ENCODE data around the gene GGA3.
"Not testable (repeated sequence)": the region's sequence is repeated elsewhere in the genome, so short reads cannot be mapped to it uniquely, and the experiment has no call there.

Gene GGA3

DNA sequence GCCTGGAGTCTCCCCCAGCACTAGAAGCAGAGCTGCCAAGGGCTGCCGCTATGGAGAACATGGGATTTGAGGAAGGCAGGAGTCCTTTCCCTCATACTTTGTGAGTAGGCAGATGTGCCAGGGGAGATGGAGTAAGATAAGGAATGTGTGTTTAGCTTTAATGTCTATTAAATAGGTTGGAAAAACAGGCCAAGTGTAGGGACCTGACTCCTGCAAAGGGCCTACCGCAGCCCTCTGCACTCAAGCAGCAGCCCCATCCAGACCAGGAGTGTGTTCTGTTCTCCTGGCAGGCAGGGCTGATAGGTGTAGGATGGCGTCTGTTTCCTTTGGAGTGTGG is 11.4 kb upstream of the GGA3 start:
- DNase-seq (ENCODE audit: low read depth in 2 of 2, low spot score in 1 of 2) = no peak

DNA sequence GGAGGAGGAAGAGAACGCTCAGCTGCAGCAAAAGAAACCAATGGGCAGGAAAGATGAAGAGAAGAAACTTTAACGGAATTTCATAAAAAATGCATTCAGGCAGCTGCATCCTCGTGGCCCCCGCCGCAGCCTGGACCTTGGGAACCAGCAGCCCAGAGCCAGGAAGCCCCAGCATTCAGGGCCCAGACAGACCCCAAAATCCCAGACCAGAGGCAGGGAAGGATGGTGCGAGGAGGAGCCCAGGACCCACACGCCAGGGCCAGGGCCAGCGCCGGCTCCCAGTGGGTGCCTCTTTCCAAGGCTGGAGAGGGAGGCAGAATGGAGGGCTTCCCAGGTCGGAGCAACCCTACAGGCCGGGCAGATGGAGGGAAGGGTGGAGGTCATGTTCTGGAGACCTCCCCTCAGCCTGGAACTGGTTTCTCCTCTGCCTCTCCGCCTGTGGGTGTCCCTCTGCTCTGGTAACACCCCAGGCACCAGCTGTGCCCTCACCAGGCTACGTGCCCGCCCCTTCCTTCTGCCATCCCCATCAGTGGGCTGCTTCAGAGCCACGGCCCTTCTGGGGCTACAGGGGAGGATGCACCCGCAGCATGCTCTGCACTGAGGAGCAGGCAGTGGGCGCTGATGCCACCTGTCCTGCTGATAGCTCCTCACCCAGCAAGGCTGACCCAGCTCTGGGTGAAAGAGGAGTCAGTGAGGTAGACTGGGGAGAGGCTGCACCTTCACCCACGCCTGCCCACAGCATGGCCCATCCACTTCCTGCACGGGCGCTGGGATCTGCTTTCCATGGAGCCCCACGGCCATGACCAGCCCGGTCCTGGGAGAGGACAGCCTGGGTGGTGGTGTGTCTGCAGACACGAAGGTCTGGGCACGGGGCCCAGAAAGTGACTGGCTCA is 10.8 kb upstream of the GGA3 start:
- no peak for DNase-seq (ENCODE audit: low read depth in 2 of 2, low spot score in 1 of 2)

DNA sequence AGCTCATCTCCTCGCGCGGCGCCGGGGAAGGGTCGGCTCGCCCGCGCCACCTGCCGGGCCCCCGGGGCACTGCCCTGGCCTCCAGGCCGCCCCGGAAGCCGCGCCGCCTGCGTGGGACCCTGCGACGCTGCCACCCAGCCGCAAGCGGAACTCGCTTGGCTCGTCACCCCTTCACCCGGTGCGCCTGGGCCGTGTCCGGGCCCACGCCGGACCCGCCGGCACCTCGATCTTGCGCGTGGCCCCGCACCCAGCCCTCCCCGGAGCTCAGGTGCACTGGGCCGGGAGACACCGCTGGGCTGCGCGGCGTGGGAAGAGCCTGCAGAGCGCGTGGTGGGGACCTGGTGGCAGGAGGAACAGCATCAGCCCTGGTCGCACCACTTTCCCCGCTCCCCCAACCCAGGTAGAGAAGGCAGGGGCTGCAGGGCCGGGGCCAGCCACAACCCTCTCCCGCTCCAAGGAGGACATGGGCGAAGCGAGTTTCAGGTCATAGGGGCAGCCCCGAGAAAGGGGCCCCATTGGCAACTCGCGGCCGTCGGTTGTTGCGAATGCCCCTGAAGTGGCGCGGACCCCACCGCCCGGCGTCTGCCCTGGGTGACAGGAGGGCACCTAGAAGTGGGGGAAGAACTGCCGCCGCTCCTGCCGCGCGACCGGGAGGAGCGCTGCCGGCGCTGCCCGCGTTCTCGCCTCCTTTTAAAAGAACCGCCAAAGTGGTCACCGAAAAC is 10.0 kb upstream of the GGA3 start:
- DNase-seq (ENCODE audit: low read depth in 2 of 2, low spot score in 1 of 2) = peak; percentile 58 to 76

DNA sequence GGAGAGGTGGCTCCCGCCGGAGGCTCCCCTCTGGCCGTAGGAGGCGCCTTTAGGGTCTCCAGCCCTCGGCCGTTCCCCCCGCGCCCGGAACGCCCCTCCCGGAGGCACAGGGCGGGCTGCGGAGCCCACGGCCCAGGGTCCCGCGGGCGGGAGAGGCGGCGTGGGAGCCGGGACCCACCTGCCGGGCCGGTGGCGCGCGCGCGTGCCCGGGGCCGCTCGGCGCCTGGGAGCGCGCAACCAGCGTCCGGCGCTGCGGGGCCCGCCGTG is 9.5 kb upstream of the GGA3 start, which contains the start of gene MIF4GD:
Gene MIF4GD (minus strand): TSS at position 266 of the 267 bp plus-strand sequence. CDS start 1,036 bp downstream, outside the sequence.
- DNase-seq (ENCODE audit: low read depth in 2 of 2, low spot score in 1 of 2) = no peak

DNA sequence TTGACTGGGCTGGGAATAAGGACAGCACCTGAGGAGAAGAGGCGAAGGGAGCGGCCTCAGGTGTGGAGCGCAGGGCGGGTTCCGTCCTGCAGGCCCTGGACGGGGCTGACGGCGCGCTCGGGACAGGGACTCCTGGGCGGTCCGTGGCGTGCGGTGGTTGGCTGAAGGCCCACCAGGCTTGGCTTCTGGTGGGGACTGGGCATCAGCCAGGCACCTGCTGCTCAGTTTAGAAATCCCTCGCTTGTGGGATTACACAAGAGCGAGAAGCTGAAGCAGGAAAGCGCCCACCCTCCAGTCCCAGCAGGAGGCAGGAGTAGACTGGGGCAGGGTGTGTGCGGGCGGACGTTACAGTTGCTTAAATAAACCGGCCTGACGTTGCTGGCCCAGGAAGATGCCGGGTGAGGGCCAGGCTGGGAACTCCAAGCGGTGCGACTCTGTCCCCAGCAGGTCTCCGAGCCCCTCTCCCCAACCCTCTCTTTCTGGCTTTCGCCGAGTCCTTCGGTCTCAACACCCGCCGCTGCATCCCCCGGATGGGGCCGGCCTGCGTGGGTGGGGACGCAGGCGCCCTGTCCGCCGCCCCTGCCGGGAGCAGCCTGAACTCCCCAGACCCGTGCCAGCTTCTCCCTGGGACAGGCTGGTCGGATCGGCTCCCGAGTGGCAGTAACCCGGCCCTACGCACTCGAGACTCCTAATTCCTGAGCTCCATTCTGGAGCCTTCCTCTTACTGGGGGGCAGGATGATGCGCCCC is 9.0 kb upstream of the GGA3 start:
- peak in 1 of 2 donors; percentile 24 for DNase-seq (ENCODE audit: low read depth in 2 of 2, low spot score in 1 of 2)

DNA sequence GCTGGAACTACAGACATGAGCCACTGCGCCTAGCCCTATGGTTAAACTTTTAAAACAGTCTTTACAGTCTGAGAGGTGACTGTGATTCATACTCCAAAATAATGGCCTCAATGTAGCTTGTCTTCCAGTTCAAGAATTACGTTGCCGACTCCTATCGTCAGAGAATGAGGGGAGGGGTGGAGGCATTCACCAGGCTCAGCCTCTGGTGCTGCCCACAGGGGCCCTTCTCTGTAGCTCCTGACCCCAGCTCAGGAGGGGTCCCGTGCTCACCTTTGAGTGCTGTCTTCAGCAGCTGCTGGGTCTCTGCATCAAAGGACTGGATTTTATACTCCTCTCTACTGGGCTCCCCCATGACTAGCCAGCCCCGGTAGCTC is 8.4 kb upstream of the GGA3 start:
- no peak for DNase-seq (ENCODE audit: low read depth in 2 of 2, low spot score in 1 of 2)

DNA sequence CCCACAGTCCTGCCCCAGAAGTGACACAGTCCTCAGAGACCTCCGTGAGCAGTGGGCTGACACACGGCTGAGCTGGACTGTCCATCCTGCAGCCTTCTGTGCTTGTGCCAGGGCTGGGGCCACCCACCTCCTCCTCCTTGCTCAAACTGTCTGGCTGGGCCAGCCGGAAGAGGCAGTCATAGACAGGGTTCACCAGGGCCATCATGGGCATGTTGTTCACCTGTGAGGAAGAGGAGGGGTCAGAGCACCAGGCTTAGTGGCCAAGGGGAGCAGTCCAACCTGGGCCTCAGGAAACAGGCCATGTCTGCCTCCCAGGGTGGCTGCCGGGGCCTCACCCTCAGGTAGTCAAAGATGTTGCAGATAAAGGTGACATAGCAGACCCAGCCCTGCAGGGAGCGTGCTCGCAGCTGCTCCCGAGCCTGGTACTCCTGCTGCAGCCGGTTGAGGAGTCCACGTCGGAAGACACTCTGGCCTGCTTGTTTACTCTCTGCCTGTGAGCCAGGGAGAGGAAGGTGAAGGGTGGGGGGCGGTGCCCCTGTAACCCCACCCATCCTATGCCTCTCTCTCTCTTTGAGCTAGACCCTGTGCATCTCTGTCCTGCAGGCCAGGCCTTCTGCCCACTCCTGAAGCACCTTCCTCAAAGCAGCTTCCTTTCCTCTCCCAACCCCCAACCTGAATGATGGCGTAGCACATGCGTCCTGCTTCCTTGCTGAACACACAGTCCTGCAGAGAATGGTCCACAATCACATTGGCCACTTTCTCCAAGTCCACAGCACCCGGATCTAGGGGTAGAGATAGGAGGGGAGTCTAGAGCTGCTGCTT is 6.2 kb upstream of the GGA3 start:
- DNase-seq (ENCODE audit: low read depth in 2 of 2, low spot score in 1 of 2) = no peak

DNA sequence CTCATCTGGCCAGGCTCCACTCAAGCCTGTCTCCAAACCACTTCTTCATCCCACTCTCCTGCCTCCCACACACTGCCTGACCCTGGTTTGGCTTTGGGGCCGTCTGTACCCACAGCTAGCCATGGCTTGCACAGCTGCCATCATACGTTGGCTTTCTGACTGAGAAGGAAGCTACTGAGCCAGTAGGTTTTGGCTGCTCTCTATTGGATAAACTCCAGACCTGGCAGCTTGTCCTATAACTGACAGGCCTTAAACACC is 5.7 kb upstream of the GGA3 start:
- no peak for DNase-seq (ENCODE audit: low read depth in 2 of 2, low spot score in 1 of 2)

DNA sequence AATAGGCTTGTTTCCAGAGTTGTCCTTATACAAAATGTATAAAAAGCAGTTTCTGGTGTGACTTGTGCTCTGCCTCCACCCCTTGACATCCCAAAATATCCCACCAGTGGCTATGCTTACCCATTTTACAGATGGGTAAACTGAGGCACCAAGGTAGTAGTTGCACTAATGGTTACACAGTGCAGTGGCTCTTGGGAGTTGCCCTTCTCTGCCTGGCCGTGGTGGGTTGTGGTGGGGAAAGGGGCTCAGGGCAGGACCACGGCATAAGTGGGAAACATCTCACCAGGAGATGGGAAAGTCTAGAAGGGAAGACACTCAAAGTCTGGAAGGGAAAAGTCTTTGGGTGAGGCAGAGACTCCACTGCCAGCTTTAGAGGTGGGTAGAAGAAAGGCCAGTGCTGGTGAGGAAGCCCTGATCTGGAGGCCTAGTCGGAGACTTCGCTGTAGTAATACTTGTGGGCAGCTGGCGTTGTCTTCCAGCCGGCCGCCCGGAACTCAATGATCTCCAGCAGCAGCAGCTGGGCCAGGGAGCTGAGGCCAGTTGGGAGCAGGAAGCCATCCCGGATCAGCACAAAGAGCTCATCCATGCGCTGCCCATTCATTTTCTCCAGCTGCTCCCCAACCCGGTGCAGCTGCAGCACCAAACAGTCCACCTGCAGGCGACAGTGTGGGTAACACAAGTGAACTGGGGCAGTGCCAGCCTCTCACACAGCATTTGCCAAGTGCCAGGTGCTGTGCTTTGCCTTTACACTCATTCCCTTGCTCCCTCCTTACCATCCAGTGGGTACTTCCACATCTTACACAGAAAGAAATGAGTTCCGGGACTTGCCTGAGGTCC is 5.1 kb upstream of the GGA3 start:
- no peak for DNase-seq (ENCODE audit: low read depth in 2 of 2, low spot score in 1 of 2)

DNA sequence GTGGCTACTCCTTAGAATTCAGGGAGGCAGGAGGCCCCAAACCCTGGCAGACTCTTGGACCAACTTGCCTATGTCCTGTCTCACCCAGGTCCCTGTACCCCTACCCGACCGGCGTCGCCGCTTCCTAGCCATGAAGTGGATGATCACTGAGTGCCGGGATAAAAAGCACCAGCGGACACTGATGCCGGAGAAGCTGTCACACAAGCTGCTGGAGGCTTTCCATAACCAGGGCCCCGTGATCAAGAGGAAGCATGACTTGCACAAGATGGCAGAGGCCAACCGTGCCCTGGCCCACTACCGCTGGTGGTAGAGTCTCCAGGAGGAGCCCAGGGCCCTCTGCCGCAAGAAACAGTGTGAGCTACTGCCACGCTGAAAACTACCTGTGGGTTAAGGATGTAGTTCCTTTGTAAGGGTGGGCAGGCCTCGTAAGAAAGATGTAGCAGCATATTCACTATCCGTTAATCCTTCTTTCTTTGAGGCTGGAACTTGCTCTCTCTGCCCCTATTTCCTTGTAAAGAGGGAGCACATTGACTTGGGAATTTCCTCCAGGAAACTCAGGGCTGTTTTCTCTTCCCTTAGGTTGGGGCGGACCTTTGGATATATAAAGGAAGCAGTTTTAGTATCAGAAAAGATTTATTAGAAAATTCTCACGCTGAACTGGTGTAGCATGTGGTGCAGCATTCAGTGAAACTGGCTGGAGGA is 4.4 kb upstream of the GGA3 start:
- no peak for DNase-seq (ENCODE audit: low read depth in 2 of 2, low spot score in 1 of 2)

DNA sequence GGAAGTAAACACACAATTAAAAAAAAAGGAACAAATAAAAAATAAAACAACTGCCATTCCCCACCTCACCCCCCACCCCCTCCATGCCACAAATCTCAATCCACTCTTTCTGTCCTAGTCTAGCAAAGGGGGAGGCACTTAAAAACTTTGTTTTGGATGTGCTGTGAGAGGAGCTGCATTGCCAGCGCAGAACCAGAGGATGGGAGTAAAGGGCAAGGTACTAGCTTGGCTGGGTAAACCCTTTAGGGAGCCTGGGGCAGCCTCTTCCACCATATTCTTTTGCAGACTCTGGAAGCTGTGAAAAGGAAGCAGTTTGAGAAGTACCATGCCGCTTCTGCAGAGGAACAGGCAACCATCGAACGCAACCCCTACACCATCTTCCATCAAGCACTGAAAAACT is 1.6 kb upstream of the GGA3 start:
- no peak for DNase-seq (ENCODE audit: low read depth in 2 of 2, low spot score in 1 of 2)

DNA sequence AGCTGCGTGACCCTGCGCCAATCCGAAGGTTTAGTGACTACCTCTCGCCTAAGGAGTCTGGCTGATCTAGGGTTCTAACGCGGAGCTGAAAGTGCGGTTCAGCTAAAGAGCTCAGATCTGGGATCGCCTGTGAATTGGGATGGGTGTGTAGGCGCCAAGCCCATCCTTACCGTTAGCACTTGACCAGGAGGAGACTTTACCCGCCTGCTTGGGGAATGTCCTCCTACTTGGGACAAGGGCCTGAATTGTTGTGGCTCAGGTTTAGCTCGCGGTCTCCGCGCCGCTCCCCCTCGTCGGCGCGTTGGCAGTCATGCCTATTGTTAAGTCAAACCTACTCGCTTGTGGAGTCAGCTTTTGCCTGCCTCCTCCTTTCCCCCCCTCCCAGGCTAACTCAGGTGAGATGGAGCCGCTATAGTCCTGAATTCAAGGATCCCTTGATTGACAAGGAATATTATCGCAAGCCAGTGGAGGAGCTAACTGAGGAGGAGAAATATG is 753 bp upstream of the GGA3 start:
- DNase-seq (ENCODE audit: low read depth in 2 of 2, low spot score in 1 of 2) = no peak

DNA sequence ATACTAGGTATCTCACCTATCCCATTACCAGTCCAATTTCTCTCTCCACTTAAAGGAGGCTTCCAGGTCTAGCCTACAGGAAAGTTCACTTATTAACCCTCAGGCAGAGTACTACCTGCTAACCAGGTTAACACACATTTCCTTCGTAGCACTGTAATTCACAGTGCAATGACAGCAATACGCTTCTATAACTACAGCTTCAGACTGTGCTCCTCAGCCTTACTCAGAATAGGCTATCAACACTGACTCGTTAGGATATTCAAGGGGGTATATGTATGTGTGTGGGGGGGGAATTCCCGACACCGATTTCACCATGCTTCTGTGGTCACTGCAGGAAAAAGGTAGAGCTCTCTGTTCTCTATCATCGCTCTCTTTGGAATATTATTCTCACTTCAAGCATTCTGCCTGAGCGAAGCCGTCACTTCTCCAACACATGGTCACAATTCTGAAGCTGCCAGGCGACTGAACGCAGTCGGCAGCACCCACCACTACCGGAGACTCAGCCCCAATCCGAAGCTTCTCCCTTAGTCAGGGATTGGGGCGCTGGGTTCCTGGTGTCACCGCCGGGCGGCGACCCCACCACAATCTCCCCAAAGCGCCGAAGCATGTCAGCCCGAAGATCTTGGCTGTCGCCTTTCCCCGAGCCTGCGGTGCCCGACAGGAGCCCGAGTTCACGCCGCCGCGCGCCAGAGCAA is 618 bp downstream of the GGA3 start:
- DNase-seq (ENCODE audit: low read depth in 2 of 2, low spot score in 1 of 2) = peak; percentile 21 to 24

DNA sequence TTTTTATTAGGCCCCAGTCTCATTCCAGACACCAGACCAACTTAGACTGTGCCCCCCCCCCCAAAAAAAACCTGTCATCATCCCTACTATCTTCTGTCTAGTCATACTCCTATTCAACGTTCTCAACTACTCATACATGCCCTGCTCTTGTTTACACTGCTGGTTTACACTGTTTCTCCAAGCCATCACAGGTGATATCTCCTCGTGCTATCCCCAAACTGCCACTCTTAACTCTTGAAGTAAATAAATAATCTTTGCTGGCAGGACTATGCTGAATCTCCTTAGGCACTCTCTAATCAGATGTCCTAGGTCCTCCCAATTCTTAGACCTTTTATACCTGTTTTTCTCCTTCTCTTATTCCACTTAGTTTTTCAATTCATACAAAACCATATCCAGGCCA is 4.2 kb downstream of the GGA3 start:
- not testable (repeated sequence) for DNase-seq (ENCODE audit: low read depth in 2 of 2, low spot score in 1 of 2)

DNA sequence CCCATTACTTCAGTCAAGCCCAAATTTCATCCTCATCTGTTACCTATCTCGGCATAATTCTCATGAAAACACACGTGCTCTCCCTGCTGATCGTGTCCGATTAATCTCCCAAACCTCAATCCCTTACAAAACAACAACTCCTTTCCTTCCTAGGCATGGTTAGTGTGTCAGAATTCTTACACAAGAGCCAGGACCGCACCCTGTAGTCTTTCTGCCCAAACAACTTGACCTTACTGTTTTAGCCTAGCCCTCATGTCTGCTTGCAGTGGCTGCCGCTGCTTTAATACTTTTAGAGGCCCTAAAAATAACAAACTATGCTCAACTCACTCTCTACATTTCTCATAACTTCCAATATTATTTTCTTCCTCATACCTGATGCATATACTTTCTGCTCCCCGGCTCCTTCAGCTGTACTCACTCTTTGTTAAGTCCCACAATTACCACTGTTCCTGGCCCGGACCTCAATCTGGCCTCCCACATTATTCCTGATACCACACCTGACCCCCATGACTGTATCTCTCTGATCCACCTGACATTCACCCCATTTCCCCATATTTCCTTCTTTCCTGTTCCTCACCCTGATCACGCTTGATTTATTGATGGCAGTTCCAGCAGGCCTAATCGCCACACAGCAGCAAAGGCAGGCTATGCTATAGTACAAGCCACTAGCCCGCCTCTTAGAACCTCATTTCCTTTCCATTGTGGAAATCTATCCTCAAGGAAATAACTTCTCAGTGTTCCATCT is 5.3 kb downstream of the GGA3 start:
- not testable (repeated sequence) for DNase-seq (ENCODE audit: low read depth in 2 of 2, low spot score in 1 of 2)

DNA sequence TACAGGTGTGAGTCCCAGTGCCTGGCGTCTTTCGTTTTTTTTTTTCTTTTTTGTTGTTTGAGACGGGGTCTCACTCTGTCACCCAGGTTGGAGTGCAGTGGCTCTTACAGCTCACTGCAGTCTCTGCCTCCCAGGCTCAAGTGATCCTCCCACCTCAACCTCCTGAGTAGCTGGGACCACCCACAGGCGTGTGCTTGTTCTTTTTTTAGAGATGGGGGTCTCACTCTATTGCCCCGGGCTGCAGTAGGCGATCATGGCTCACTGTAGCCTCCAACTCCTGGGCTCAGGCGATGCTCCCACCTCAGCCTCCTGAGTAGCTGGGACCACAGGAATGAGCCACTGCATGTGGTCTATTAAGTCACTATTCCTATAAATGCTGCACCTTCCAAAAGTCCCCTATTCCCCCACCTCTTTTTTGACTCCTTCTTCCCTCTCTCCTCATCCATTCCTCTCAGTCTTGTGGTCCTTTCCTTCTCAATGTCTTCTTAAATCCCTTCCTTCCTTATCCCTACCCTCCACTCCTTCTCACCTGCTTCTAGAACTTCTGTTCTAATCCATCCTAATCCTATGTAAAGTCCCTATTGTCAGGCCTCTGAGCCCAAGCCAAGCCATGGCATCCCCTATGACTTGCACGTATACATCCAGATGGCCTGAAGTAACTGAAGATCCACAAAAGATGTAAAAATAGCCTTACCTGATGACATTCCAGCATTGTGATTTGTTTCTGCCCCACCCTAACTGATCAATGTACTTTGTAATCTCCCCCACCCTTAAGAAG is 9.2 kb downstream of the GGA3 start:
- no peak for DNase-seq (ENCODE audit: low read depth in 2 of 2, low spot score in 1 of 2)

DNA sequence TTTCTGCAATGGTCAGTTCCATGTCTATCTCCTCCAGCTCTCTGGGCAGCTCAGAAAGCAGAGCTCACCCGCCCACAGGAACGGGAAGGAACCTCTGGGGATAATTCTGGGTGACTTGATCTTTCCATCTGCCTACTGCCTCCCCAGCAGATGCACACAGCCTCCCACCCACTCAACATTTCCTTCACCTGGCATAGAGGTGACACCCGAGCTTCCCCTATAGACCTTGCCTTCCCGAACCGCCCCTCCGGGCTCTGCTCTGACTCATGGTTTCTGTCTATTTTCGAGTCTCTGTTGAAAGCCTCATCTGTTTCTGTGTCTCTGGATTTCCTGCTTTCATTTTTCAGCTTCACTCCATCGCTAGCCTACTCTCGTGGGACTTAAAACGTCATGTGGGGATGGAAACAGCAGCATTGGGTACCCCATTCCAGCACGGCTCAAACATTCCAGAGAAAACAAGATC is 11.4 kb downstream of the GGA3 start:
- peak; percentile 62 to 79 for DNase-seq (ENCODE audit: low read depth in 2 of 2, low spot score in 1 of 2)

DNA sequence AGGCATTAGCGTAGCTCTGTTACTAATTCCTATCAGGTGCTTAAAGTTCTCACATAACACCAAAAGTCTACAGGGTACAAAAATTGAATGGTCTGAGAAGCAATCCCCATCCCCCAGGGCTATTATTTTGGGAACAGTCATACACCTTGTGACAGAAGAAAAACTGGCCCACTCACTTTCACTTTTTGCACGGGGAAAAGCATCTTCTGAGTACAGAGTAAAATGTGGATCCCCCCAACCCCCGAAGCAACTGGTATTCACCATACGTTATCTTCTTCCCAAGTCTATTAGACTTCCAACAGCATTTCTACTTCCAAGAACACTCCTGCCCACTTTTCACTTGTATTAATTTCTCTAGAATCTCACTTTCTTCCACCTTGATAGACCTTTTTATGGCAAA is 11.8 kb downstream of the GGA3 start:
- no peak for DNase-seq (ENCODE audit: low read depth in 2 of 2, low spot score in 1 of 2)
